Psoas muscle (tissue), 8 donors: Measurements from ENCODE around the gene MAPKAPK5. TPM values are rescaled to one million over a fixed set of nuclear protein-coding genes. Genes with fewer than 3 reads are reported as not detected.

Source experiments
- ATAC-seq, 4 donors: fragments of 200-7000 bp; cut with Tn5 transposase; one replicate each; pipeline ENCODE4 v1.9.1; 2020; ENCODE audit warnings: moderate library complexity in 3 of 4, mild to moderate bottlenecking in 2 of 4
- DNase-seq, 2 donors: peaks; one replicate each; pipeline ENCODE4 v3.0.0-alpha.2; 2020
- H3K27ac ChIP-seq: fragments of 200-600 bp; one replicate; pipeline ENCODE4 v1.8.0; 2022
- H3K27me3 ChIP-seq, 3 donors: fragments of 200-600 bp in 1 of 3; one replicate each; pipeline versions ENCODE4 v1.6.1 to v1.8.0; 2013 to 2022; ENCODE audit warnings: low read length in 2 of 3, mild to moderate bottlenecking in 2 of 3, moderate library complexity in 1 of 3; ENCODE audit not compliant: insufficient read depth in 3 of 3
- H3K36me3 ChIP-seq, 2 donors: fragments of 200-600 bp in 1 of 2; one replicate each; pipeline versions ENCODE4 v1.6.1 to v1.8.0; 2013 to 2022; ENCODE audit warnings: low read depth in 1 of 2, mild to moderate bottlenecking in 1 of 2, moderate library complexity in 1 of 2; ENCODE audit not compliant: insufficient read depth in 1 of 2
- H3K4me1 ChIP-seq: fragments of 200-600 bp; one replicate; pipeline ENCODE4 v1.8.0; 2022
- H3K4me3 ChIP-seq: fragments of 200-600 bp; one replicate; pipeline ENCODE4 v1.8.0; 2022; ENCODE audit warnings: mild to moderate bottlenecking
- H3K9me3 ChIP-seq: fragments of 200-600 bp; one replicate; pipeline ENCODE4 v1.8.0; 2022
- CTCF ChIP-seq: fragments of 200-600 bp; IDR thresholded peaks from one replicate; pipeline ENCODE4 v1.8.0; 2022; ENCODE audit warnings: antibody characterized with exemption
- WGBS, 3 donors: extraction: QIAGEN DNeasy Blood & Tissue Kit; methylation state at CpG; one replicate each; pipeline versions ENCODE4 v1.1.6 to v1.1.7; 2013; 5-methylcytosine and 5-hydroxymethylcytosine counted together
- intact Hi-C, 2 donors: fragments of 100-400 bp; cut with DNase I; formaldehyde crosslinking; loops; one replicate each; pipeline versions ENCODE4 v1.11.0 to v1.14.2; 2022
- polyA plus RNA-seq, 3 donors: library from polyadenylated mRNA; stranded (reverse); fragments of 200-250 nt; gene quantifications; one replicate each; pipeline ENCODE4 v1.2.3, GENCODE V29; 2013
- total RNA-seq, 4 donors: library from RNA; stranded (reverse); fragmentation: NEBNext Ultra II Directional in 2 of 4; extraction: Animal tissue kit (Norgen Biotek cat#: 25700) in 2 of 4; gene quantifications; one replicate each; pipeline versions ENCODE4 v1.2.1 to v1.2.4, GENCODE V29; 2021 to 2023
- donor health status: healthy with polysubstance abuse.
- donor health status: DM: no; HTN: no; CAD: no; lungs with moderate emphysema.
- donor health status: Bipolar disorder and iron deficiency.
- donor health status: healthy.
- donor health status: DM: yes; HTN: yes; CAD: no.
- donor health status: DM: no; HTN: no; CAD: no.
- donor health status: DM: no; HTN: no; CAD: no.
- donor health status: DM: yes; HTN: yes; CAD: no.

The MAPKAPK5 gene
- total and polyA plus RNA-seq, 7 donors = 21.7 to 41.2 (median 36.0) TPM

- no peak for DNase-seq
- no peak overlapping the region for H3K4me3 ChIP-seq
Observed at GRCh38 chr12:111887926-111888745, 46.1 kb downstream of the MAPKAPK5 start.

GRCh38 chr12:111893287-111893686 is 51.3 kb downstream of the MAPKAPK5 start:
- H3K27ac ChIP-seq = no peak overlapping the region
- no peak for ATAC-seq
- peaks cover 5 to 95% of the 10 kb centered on the region in 2 donors for H3K36me3 ChIP-seq
- H3K4me3 ChIP-seq = no peak overlapping the region
- H3K4me1 ChIP-seq = no peaks in the 10 kb centered on the region
- intact Hi-C loops = loop anchor here in 1 of 2 donors (10.0 kb wide), 1 partner anchor 378 kb away; no protein-coding TSS in a partner anchor
- H3K27me3 ChIP-seq = no peaks in the 10 kb centered on the region
- 37 to 63% (median 45%) methylated on average over 2 of the region's 2 CpGs for WGBS, 3 donors
- H3K9me3 ChIP-seq = no peaks in the 10 kb centered on the region
- DNase-seq = no peak
- no peak for TF ChIP-seq CTCF

More at GRCh38 chr12:111887926-111888745, 46.1 kb downstream of the MAPKAPK5 start:
- H3K9me3 ChIP-seq = no peaks in the 10 kb centered on the region
- intact Hi-C loops = no loop called here
- 89 to 90% (median 89%) methylated on average over 11 of the region's 11 CpGs for WGBS, 3 donors
- no peak overlapping the region for H3K27ac ChIP-seq
- no peak for ATAC-seq
- H3K27me3 ChIP-seq = no peaks in the 10 kb centered on the region
- peaks cover 17 to 97% of the 10 kb centered on the region in 2 donors for H3K36me3 ChIP-seq
- TF ChIP-seq CTCF = no peak
- H3K4me1 ChIP-seq = no peaks in the 10 kb centered on the region

- no peaks in the 10 kb centered on the region for H3K9me3 ChIP-seq
- no peak overlapping the region for H3K27ac ChIP-seq
- no peak for ATAC-seq
- no peak for DNase-seq
- no peaks in the 10 kb centered on the region for H3K4me1 ChIP-seq
- H3K36me3 ChIP-seq = peaks cover 5 to 93% of the 10 kb centered on the region in 2 donors
- H3K27me3 ChIP-seq = no peaks in the 10 kb centered on the region
- intact Hi-C loops = loop anchor here in 1 of 2 donors (10.0 kb wide), 1 partner anchor 380 kb away; no protein-coding TSS in a partner anchor
- WGBS, 3 donors = 86 to 90% (median 89%) methylated on average over 5 of the region's 5 CpGs
- H3K4me3 ChIP-seq = no peak overlapping the region
- no peak for TF ChIP-seq CTCF
Observed at GRCh38 chr12:111894556-111894955, 52.5 kb downstream of the MAPKAPK5 start.

GRCh38 chr12:111901182-111901581 is 59.2 kb downstream of the MAPKAPK5 start:
- TF ChIP-seq CTCF = no peak
- H3K4me1 ChIP-seq = no peaks in the 10 kb centered on the region
- H3K9me3 ChIP-seq = no peaks in the 10 kb centered on the region
- no peak for ATAC-seq
- no peak for DNase-seq
- intact Hi-C loops = no loop called here
- H3K4me3 ChIP-seq = no peak overlapping the region
- H3K27ac ChIP-seq = no peak overlapping the region
- peaks cover 0 to 62% of the 10 kb centered on the region in 2 donors for H3K36me3 ChIP-seq
- 83 to 84% (median 83%) methylated on average over 4 of the region's 4 CpGs for WGBS, 3 donors
- no peaks in the 10 kb centered on the region for H3K27me3 ChIP-seq
